MM.1S (cell line): ENCODE data around the gene USP13.

Experiments
- DNase-seq: peaks from one replicate; pipeline ENCODE4 v3.0.0-alpha.2; 2015
- H2AFZ ChIP-seq: fragments of 300-600 bp; sonication (generic); 2 replicates; pipeline ENCODE4 v1.6.0; 2016; ENCODE audit warnings: antibody characterized with exemption, low read length
- H3F3A ChIP-seq: fragments of 300-600 bp; sonication (generic); 2 replicates; pipeline ENCODE4 v1.6.1; 2016; ENCODE audit warnings: mild to moderate bottlenecking, antibody characterized with exemption, low read length, moderate library complexity, mixed read lengths; ENCODE audit not compliant: insufficient read depth
- H3K27ac ChIP-seq: fragments of 300-600 bp; sonication (generic); 2 replicates; pipeline ENCODE4 v1.5.1; 2016; ENCODE audit warnings: mild to moderate bottlenecking, low read length
- H3K27me3 ChIP-seq: fragments of 300-600 bp; sonication (generic); replicated peaks from 2 replicates; pipeline ENCODE4 v1.6.0; 2016; ENCODE audit warnings: low read length; ENCODE audit not compliant: insufficient read depth
- H3K36me3 ChIP-seq: fragments of 300-600 bp; sonication (generic); replicated peaks from 2 replicates; pipeline ENCODE4 v1.6.1; 2016; ENCODE audit warnings: mild to moderate bottlenecking, low read length, mixed read lengths; ENCODE audit not compliant: insufficient read depth
- H3K4me1 ChIP-seq: fragments of 300-600 bp; sonication (generic); 2 replicates; pipeline ENCODE4 v1.6.1; 2016; ENCODE audit warnings: low read length, mixed read lengths
- H3K4me2 ChIP-seq: fragments of 300-600 bp; sonication (generic); 2 replicates; pipeline ENCODE4 v1.6.0; 2016; ENCODE audit warnings: low read depth, low read length
- H3K4me3 ChIP-seq: fragments of 300-600 bp; sonication (generic); 2 replicates; pipeline ENCODE4 v1.5.1; 2016; ENCODE audit warnings: low read length, mixed read lengths
- H3K79me2 ChIP-seq: fragments of 300-600 bp; sonication (generic); 2 replicates; pipeline ENCODE4 v1.6.1; 2016; ENCODE audit warnings: mixed run types, low read length, mixed read lengths
- H3K9ac ChIP-seq: fragments of 300-600 bp; sonication (generic); 2 replicates; pipeline ENCODE4 v1.6.1; 2016; ENCODE audit warnings: low read length, mixed read lengths
- H3K9me2 ChIP-seq: fragments of 300-600 bp; sonication (generic); replicated peaks from 2 replicates; pipeline ENCODE4 v1.6.1; 2016; ENCODE audit warnings: mild to moderate bottlenecking, low read length, mixed read lengths; ENCODE audit not compliant: insufficient read depth
- H3K9me3 ChIP-seq: fragments of 300-600 bp; sonication (generic); replicated peaks from 2 replicates; pipeline ENCODE4 v1.6.1; 2016; ENCODE audit warnings: mild to moderate bottlenecking, low read length, mixed read lengths; ENCODE audit not compliant: insufficient read depth
- H4K20me1 ChIP-seq: fragments of 300-600 bp; sonication (generic); 2 replicates; pipeline ENCODE4 v1.6.1; 2016; ENCODE audit warnings: mild to moderate bottlenecking, low read length, moderate library complexity, mixed read lengths; ENCODE audit not compliant: insufficient read depth
- EZH2 ChIP-seq: fragments of 300-600 bp; sonication (generic); optimal IDR thresholded peaks from 2 replicates; pipeline ENCODE3; 2017; ENCODE audit warnings: low read depth, mild to moderate bottlenecking, antibody characterized with exemption, low read length, mixed read lengths
- EZH2phosphoT487 ChIP-seq: fragments of 300-600 bp; sonication (generic); IDR thresholded peaks from 2 replicates; pipeline ENCODE4 v1.6.1; 2018; ENCODE audit warnings: antibody characterized with exemption, low read length
- TF ChIP-seq, protein P1 (sequence below): fragments of 300-600 bp; sonication (generic); IDR thresholded peaks from 2 replicates; pipeline ENCODE4 v1.5.1; 2016; ENCODE audit warnings: antibody characterized with exemption, low read length, mixed read lengths

USP13 gene

DNA sequence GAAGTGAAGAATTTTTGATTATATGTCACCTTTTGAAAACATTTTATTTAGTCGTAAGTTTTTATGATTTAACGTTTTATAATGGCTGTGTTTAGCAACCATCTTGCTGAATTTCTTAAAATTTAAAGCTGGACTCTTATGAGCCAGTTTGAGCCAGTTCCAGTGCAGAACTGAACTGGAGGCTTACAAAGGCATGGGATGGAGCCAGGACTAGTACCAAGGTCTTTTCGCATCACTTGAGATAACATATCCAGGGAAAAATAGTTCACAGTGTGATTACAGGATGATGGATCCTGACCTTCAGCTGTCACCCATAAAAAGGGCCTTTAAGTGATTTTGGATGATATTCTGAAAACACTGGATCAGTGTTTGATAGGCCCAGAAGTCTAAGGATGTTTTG, 51.0 kb downstream of the USP13 start:
- no peaks in the 10 kb centered on the region for H3K79me2 ChIP-seq
- no peak for DNase-seq
- H3K4me3 ChIP-seq: no peak overlapping the region
- no peaks in the 10 kb centered on the region for H3K9me2 ChIP-seq
- H3K27me3 ChIP-seq: no peaks in the 10 kb centered on the region
- H3K27ac ChIP-seq: no peak overlapping the region
- no peaks in the 10 kb centered on the region for H3K9me3 ChIP-seq
- no peaks in the 10 kb centered on the region for H4K20me1 ChIP-seq
- no peak overlapping the region for H3K9ac ChIP-seq
- H2AFZ ChIP-seq: no peak overlapping the region
- H3K4me2 ChIP-seq: no peak overlapping the region
- no peaks in the 10 kb centered on the region for H3K4me1 ChIP-seq
- 0 out of 2 replicates have a peak, but pooled peaks cover 4% of the 10 kb centered on the region for H3K36me3 ChIP-seq
- H3F3A ChIP-seq: no peaks in the 10 kb centered on the region
- TF ChIP-seq EZH2phosphoT487: no peak
- TF ChIP-seq EZH2: no peak
- TF ChIP-seq, protein P1, sequence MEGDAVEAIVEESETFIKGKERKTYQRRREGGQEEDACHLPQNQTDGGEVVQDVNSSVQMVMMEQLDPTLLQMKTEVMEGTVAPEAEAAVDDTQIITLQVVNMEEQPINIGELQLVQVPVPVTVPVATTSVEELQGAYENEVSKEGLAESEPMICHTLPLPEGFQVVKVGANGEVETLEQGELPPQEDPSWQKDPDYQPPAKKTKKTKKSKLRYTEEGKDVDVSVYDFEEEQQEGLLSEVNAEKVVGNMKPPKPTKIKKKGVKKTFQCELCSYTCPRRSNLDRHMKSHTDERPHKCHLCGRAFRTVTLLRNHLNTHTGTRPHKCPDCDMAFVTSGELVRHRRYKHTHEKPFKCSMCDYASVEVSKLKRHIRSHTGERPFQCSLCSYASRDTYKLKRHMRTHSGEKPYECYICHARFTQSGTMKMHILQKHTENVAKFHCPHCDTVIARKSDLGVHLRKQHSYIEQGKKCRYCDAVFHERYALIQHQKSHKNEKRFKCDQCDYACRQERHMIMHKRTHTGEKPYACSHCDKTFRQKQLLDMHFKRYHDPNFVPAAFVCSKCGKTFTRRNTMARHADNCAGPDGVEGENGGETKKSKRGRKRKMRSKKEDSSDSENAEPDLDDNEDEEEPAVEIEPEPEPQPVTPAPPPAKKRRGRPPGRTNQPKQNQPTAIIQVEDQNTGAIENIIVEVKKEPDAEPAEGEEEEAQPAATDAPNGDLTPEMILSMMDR: no peak

DNA sequence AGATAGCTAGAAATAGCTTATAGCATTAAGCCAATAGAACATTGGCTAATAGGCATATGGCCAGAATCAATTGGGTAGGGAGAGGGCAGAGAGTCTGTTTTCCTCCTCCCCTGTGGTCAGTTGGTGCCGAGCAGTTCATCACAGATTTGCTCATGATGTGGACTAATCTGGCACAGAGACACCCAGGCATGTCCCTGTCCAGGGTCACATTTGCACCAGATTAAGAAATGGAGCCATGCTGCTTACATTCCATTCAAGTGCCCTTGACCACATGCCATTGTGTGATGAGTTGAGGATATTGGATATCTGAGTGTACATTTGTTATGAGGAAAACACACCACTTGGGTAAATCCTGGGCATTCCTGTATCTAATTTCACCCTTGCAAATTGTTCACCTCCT, 53.4 kb downstream of the USP13 start:
- 0 out of 2 replicates have a peak, but pooled peaks cover 4% of the 10 kb centered on the region for H3K36me3 ChIP-seq
- TF ChIP-seq, protein P1: no peak
- no peak for TF ChIP-seq EZH2phosphoT487
- TF ChIP-seq EZH2: no peak
- no peaks in the 10 kb centered on the region for H3K9me2 ChIP-seq

DNA sequence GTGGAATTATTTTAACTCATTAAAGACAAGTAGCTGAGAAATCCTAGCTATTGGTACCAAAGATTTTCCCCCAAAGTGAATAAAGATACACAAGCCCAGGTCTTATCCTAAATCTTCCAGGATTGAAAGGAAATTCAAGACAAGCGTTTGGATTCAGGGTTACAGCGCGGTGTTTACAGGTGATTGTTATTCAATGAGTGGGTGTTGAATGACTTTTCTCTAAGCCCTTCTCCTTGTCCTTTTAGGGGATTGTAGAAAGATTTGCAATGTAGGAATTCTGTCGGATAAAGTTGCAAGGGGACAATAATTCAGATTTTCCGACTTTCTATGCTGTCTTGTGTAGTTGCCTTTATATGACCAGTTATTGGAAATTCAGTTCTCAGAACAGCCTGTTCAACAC, 57.2 kb downstream of the USP13 start:
- no peaks in the 10 kb centered on the region for H4K20me1 ChIP-seq
- H3F3A ChIP-seq: no peaks in the 10 kb centered on the region
- no peak overlapping the region for H3K4me2 ChIP-seq
- no peak overlapping the region for H3K4me3 ChIP-seq
- H3K9me3 ChIP-seq: no peaks in the 10 kb centered on the region
- H3K27ac ChIP-seq: no peak overlapping the region
- H3K9ac ChIP-seq: no peak overlapping the region
- no peak for TF ChIP-seq EZH2phosphoT487
- TF ChIP-seq EZH2: no peak
- TF ChIP-seq, protein P1: no peak
- H3K4me1 ChIP-seq: no peaks in the 10 kb centered on the region
- H3K79me2 ChIP-seq: no peaks in the 10 kb centered on the region
- DNase-seq: no peak
- no peak overlapping the region for H2AFZ ChIP-seq
- no peaks in the 10 kb centered on the region for H3K9me2 ChIP-seq
- no peaks in the 10 kb centered on the region for H3K27me3 ChIP-seq
- H3K36me3 ChIP-seq: no peaks in the 10 kb centered on the region

More for the DNA sequence above, 53.4 kb downstream of the USP13 start:
- Histone ChIP-seq H3F3A (no peaks in the 10 kb centered on the region), H2AFZ (no peak overlapping the region), H3K27me3 (no peaks in the 10 kb centered on the region), H3K4me1 (no peaks in the 10 kb centered on the region), H3K4me2 (no peak overlapping the region), H3K79me2 (no peaks in the 10 kb centered on the region), H3K9ac (no peak overlapping the region), H4K20me1 (no peaks in the 10 kb centered on the region), H3K27ac (no peak overlapping the region), H3K9me3 (no peaks in the 10 kb centered on the region), H3K4me3 (no peak overlapping the region)
- no peak for DNase-seq
